GM19438 (cell line): ENCODE data around the gene GPR89A.
"Not testable (repeated sequence)": the region's sequence is repeated elsewhere in the genome, so short reads cannot be mapped to it uniquely, and the experiment has no call there.

Experiments
- ATAC-seq: cut with Tn5 transposase; IDR thresholded peaks from one replicate; pipeline ENCODE4 v1.9.1; 2021; ENCODE audit warnings: low read depth; ENCODE audit not compliant: unreplicated experiment

GPR89A gene

DNA sequence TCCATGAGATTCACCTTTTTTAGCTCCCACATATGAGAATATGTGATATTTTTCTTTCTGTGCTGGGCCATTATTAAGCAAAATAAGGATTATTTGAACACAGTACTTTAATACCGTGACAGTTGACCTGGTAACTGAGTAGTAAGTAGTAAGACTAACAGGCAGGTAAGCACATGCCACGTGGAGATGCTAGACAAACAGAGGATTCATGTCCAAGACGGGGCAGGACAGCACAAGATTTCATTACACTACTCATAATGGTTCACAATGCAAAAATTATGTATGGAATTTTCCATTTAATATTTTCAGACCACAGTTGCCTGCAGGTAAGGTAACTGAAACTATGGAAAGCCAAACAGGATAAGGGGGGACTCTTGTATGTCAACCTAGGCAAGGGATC lies 77.1 kb downstream of the GPR89A start:
- ATAC-seq: not testable (repeated sequence)

DNA sequence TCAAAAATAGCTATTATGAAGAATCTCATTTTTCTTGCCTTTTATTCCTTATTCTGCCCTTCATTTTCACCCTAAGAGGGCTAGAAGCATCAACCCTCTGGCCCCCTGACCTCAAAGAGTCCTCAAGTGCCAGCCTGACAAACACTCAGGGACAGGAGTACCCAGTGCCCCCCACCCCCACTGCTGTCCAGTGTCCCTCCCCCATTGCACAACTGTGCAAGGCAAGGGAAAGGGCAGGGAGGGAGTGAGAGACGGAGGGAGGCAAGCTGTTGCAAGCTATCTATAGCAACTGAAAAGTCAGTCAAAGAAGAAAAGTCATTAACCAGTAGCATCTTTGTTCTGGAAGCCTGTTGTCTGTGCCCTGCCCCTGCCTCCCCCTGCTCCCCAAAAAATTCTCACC lies 78.3 kb downstream of the GPR89A start:
- ATAC-seq: not testable (repeated sequence)

DNA sequence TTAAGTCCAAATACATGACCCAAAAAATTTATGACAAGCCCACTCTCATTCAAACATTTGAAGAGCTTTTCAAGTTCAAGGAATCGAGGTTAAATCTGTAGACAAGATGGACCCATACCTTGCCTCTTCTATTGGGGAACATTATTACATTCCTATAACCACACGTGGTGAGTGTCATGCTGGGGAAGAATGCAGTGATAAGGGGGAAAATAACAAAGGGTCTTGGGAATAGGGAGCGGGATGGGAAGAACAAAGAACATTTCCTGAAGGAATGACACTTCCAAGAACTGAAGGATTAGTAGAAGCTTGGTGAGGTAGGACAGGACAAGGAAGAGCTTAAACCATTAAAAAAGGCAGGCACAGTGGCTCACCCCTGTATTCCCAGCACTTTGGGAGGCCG lies 80.5 kb downstream of the GPR89A start:
- ATAC-seq: no peak

DNA sequence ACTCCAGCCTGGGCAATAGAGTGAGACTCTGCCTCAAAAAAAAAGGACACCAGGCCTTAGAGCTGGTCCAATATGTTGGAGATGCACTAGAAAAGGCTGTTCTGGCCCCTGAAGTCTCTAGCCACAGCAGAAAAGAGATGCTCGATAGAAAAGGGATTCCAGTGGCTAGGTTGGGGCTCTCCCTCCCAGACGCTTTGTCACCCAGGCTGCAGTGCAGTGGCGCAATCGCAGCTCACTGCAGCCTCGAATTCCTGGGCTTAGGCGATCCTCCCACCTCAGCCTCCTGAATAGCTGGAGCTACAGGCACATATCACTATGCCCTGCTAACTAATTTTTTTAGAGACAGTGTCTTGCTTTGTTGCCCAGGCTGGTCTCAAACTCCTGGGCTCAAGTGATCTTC lies 81.1 kb downstream of the GPR89A start:
- ATAC-seq: no peak

- ATAC-seq: no peak
These were observed 82.1 kb downstream of the GPR89A start for GRCh38 chr1:145689922-145690321.

DNA sequence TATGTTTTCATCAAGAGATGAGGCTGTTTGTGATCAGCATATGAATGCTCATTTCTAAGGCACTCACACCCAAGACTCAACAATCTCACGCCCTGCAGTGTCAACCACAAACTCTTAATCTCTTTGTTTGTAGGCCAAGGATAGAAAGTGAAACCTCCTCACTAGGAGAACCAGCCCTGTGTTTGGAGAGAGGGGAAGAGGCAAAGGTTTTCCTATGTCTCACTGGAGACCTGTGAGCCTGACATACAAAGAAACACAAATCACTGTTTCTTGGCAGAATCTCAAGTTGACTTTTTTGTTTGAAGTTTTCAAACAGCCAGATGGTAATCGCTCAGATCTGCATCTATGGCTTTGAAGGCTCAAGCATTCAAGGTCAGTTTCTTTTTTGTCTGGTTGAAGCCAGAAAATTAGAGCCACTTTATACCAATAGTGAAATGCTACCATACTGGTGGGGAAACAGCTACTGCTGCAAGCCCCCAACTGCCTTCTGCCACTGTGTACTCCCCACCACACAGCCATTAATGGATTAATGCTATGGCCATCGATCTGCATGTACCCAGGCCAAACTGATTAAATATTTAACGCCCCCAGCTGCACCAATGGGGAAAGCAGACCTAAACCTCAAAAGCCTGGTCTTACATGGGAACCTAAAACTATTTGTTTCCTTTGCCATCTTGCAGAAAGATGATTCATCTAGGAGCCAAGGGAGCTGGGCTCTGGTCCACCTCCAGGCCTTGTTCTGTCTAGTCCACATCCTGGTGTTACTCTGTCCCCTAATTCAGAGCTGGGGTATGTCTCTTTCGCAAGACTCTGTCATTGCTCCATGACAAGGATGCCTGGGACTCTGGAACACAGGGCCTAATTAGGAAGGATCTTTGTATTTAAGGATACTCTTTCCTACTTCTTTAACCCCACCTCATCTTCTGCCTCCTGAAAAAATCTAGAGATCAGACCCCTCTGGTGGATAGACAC lies 83.1 kb downstream of the GPR89A start:
- peak; percentile 74 for ATAC-seq

DNA sequence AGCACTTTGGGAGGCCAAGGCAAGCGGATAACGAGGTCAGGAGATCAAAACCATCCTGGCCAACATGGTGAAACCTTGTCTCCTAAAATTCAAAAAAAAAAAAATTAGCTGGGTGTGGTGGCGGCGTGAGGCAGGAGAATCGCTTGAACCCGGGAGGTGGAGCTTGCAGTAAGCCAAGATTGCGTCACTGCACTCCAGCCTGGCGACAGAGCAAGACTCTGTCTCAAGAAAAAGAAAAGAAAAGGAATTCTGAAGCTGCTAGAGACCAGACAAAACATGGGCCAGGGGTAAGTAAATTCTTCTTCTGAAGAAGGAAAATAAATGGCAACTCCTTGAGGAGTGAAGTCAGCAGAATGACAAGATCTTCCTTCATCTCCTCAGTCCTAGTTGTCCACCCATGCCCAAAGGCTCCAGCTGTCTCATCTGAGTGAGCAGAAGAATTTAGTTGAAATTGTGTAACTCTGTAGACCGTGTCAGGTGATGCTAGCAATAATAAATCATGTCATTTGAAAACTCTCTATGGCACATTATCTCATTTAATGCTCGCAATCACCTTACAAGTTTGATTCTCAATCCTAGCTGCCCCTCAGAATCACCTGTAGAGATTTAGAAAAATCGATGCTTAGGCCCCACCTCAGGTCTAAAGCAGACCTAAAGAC lies 85.1 kb downstream of the GPR89A start:
- ATAC-seq: no peak

DNA sequence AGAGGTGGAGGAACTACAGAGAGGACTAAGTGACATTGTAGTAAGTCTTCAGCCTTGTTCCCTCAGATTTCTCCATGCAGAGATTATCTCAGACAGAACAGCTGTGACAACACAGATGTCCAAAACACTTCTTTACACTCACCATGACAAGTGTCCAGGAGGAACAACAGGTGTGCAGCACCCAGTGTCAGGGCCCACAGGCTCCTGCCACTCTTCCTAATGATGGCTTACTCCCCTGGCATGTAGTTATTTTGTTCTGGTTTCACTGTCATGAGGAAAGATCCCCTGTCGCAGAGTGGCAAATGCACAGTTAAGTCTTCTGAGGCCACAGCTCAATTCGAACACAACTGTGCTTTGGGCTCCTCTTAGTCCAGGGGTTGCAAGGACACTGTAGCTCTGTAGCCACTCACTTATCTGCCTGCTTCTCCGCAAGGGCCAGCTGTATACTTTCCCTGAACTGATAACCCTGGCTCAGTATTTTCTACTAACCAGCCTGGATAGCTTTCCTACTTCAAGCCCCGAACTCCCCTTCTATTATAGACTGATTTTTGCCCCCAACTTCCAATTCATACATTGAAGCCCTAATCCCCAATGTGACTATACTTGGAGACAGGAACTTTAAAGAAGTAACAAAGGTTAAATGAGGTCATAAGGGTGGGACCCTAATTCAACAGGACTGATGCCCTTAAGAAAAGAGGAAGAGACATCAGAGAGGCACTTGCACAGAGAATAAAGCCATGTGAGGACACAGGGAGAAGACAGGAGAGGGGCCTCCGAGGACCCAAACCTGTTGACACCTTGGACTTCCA lies 88.2 kb downstream of the GPR89A start:
- no peak for ATAC-seq

DNA sequence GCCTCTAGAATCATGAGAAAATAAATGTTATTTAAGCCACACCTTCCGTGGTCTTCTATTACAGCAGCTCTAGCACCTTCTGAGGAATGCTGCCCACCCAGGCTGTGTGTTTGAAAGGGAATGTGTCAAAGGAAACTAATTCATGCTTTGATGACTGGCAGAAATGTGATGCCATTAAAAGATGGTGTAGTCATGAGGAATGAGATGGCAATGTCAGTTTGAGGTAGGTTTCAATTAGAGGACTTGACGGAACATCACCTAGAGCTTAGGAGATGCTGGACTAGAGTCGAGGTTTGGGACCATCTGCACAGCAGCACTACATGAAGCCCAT lies 88.8 kb downstream of the GPR89A start:
- no peak for ATAC-seq

- ATAC-seq: no peak
These were observed 93.6 kb downstream of the GPR89A start for GRCh38 chr1:145701306-145701862.

- ATAC-seq: no peak
These were observed 94.3 kb downstream of the GPR89A start for GRCh38 chr1:145702052-145702451.

DNA sequence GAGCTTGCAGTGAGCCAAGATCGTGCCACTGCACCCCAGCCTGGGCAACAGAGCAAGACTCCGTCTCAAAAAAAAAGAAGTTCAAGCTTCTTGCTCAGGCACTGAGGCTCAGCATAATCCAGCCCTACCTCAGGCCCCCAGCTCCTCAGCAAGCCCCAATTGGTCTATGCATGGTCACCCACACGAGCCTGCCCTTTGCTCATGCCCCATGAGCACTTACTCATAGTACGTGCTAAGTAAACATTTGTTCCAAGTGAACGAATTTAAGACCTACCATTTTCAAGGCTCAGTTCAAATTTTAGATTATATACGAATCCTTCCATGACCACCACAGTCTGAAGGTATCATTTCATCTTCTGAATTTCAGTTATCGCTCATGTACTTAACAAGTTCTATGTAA lies 95.0 kb downstream of the GPR89A start:
- no peak for ATAC-seq

DNA sequence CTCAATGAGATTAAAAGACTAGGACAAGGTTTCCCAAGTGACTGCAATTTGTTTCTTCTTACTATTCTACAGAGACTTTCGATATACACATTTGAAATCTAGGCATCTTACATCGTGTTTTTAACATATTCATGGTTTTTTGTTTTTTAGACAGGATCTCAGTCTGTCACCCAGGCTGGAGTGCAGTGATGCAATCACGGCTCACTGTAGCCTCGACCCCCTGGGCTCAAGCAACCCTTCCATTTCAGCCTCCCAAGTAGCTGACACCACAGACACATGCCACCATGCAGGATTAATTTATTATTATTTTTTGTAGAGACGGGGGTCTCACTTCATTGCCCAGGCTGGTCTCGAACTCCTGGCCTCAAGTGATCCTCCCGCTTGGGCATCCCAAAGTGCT lies 97.8 kb downstream of the GPR89A start:
- ATAC-seq: no peak

- ATAC-seq: no peak
These were observed 98.4 kb downstream of the GPR89A start for GRCh38 chr1:145706086-145706664.

- no peak for ATAC-seq
These were observed 99.5 kb downstream of the GPR89A start, which contains the start of gene PDZK1 for GRCh38 chr1:145707183-145707867. Gene PDZK1 (minus strand): TSS chr1:145707368. CDS start chr1:145688021, 19,347 bp downstream.

- no peak for ATAC-seq
These were observed 100.3 kb downstream of the GPR89A start for GRCh38 chr1:145708063-145708462.

GRCh38 chr1:145710291-145711027 lies 102.7 kb downstream of the GPR89A start:
- ATAC-seq: no peak

DNA sequence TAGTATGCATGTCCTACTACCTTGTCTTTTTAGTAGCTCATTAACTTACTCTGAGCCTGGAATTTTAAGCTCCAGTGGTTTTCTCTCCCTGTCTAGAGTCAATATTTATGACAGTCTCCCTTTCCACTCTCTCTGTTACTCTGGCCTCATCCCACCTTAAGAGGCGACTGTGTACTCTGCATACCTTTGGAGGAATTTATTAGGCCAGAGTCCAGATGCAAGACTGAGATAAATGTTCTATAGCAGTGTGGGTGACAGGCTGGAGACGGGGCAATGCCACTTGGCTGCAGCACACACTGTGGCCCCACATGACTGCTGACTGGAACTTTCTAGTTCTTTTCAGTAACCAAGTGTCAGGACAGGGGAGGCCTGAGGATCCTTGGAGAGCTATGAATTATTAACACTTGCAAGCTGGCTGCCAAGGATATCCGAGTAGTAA lies 103.4 kb downstream of the GPR89A start:
- no peak for ATAC-seq

GRCh38 chr1:145714524-145715111 lies 106.8 kb downstream of the GPR89A start:
- ATAC-seq: no peak
